H9 (cell line): Measurements from ENCODE around the gene C1QB. TPM values are rescaled to one million over a fixed set of nuclear protein-coding genes. Genes with fewer than 3 reads are reported as not detected.
A peak's percentile ranks its signal among the peaks of the same experiment; 100 is the strongest.

Source experiments
- DNase-seq: peaks from one replicate; pipeline ENCODE4 v3.0.0-alpha.2; 2017
- H2AFZ ChIP-seq: one replicate; pipeline ENCODE4 v1.6.1; 2013; ENCODE audit warnings: mild to moderate bottlenecking, low read length, control low read depth, moderate library complexity
- H2AK5ac ChIP-seq: 2 replicates; pipeline ENCODE4 v1.6.1; 2013; ENCODE audit warnings: low read length, control low read depth, mixed read lengths; ENCODE audit not compliant: insufficient read length
- H2BK120ac ChIP-seq: one replicate; pipeline ENCODE4 v1.6.1; 2013; ENCODE audit warnings: low read depth, mild to moderate bottlenecking, low read length, control low read depth, inconsistent platforms; ENCODE audit not compliant: poor library complexity, severe bottlenecking
- H2BK12ac ChIP-seq: 2 replicates; pipeline ENCODE4 v1.6.1; 2013; ENCODE audit warnings: low read length, control low read depth, mixed read lengths, low read depth; ENCODE audit not compliant: insufficient read length
- H2BK15ac ChIP-seq: 2 replicates; pipeline ENCODE4 v1.6.1; 2013; ENCODE audit warnings: low read depth, low read length, control low read depth
- H2BK20ac ChIP-seq: one replicate; pipeline ENCODE4 v1.6.1; 2013; ENCODE audit warnings: low read depth, mild to moderate bottlenecking, low read length, control low read depth, inconsistent platforms; ENCODE audit not compliant: poor library complexity, severe bottlenecking
- H2BK5ac ChIP-seq: 2 replicates; pipeline ENCODE4 v1.6.1; 2013; ENCODE audit warnings: low read length, control low read depth, mixed read lengths; ENCODE audit not compliant: insufficient read length
- H3K14ac ChIP-seq: 2 replicates; pipeline ENCODE4 v1.6.1; 2013; ENCODE audit warnings: low read length, control low read depth; ENCODE audit not compliant: insufficient read depth
- H3K18ac ChIP-seq: 2 replicates; pipeline ENCODE4 v1.6.1; 2013; ENCODE audit warnings: low read depth, mild to moderate bottlenecking, mixed read lengths, low read length, control low read depth; ENCODE audit not compliant: insufficient read length
- H3K23ac ChIP-seq: 2 replicates; pipeline ENCODE4 v1.6.1; 2013; ENCODE audit warnings: low read length, control low read depth, mixed read lengths, low read depth; ENCODE audit not compliant: insufficient read length
- H3K23me2 ChIP-seq: 2 replicates; pipeline ENCODE4 v1.6.1; 2013; ENCODE audit warnings: low read depth, mild to moderate bottlenecking, mixed read lengths, low read length, control low read depth; ENCODE audit not compliant: insufficient read length, poor library complexity, severe bottlenecking
- H3K27ac ChIP-seq: 2 replicates; pipeline ENCODE4 v1.5.1; 2013; ENCODE audit warnings: low read length, control low read depth, mixed read lengths, low read depth; ENCODE audit not compliant: insufficient read length
- H3K27me3 ChIP-seq: 2 replicates; pipeline ENCODE4 v1.6.1; 2013; ENCODE audit warnings: low read length, control low read depth, inconsistent platforms; ENCODE audit not compliant: insufficient read depth
- H3K4ac ChIP-seq: 2 replicates; pipeline ENCODE4 v1.6.1; 2013; ENCODE audit warnings: low read depth, mild to moderate bottlenecking, control low read depth, inconsistent platforms, low read length, moderate library complexity
- H3K4me1 ChIP-seq: 2 replicates; pipeline ENCODE4 v1.6.1; 2013; ENCODE audit warnings: low read length, control low read depth, inconsistent platforms; ENCODE audit not compliant: insufficient read depth
- H3K4me2 ChIP-seq: 2 replicates; pipeline ENCODE4 v1.6.1; 2013; ENCODE audit warnings: low read length, control low read depth, mixed read lengths; ENCODE audit not compliant: insufficient read length, insufficient read depth
- H3K56ac ChIP-seq: 2 replicates; pipeline ENCODE4 v1.6.1; 2013; ENCODE audit warnings: low read depth, mild to moderate bottlenecking, mixed read lengths, low read length, control low read depth; ENCODE audit not compliant: insufficient read length
- H3K79me1 ChIP-seq: 2 replicates; pipeline ENCODE4 v1.6.1; 2013; ENCODE audit warnings: low read depth, mild to moderate bottlenecking, moderate library complexity, low read length, control low read depth, inconsistent platforms; ENCODE audit not compliant: insufficient read depth, poor library complexity, severe bottlenecking
- H3K79me2 ChIP-seq: 2 replicates; pipeline ENCODE4 v1.6.1; 2013; ENCODE audit warnings: low read length, control low read depth, inconsistent platforms; ENCODE audit not compliant: insufficient read depth
- H3K9ac ChIP-seq: 2 replicates; pipeline ENCODE4 v1.6.1; 2013; ENCODE audit warnings: low read length, control low read depth, mixed read lengths; ENCODE audit not compliant: insufficient read length; ENCODE audit errors: extremely low read depth
- H3K9me3 ChIP-seq: one replicate; pipeline ENCODE4 v1.6.1; 2013; ENCODE audit warnings: low read depth, low read length, inconsistent platforms; ENCODE audit not compliant: control insufficient read depth
- H3T11ph ChIP-seq: one replicate; pipeline ENCODE4 v1.6.1; 2013; ENCODE audit warnings: mild to moderate bottlenecking, low read length, control low read depth, inconsistent platforms
- H4K20me1 ChIP-seq: one replicate; pipeline ENCODE4 v1.6.1; 2013; ENCODE audit not compliant: control insufficient read depth, insufficient read length, insufficient read depth
- H4K5ac ChIP-seq: 2 replicates; pipeline ENCODE4 v1.6.1; 2013; ENCODE audit warnings: low read depth, mild to moderate bottlenecking, mixed read lengths, low read length, control low read depth; ENCODE audit not compliant: insufficient read length
- H4K8ac ChIP-seq: replicated peaks from 2 replicates; pipeline ENCODE4 v1.6.1; 2013; ENCODE audit warnings: low read length, control low read depth, mixed read lengths, low read depth; ENCODE audit not compliant: insufficient read length
- H4K91ac ChIP-seq: 2 replicates; pipeline ENCODE4 v1.6.1; 2013; ENCODE audit warnings: low read depth, mild to moderate bottlenecking, moderate library complexity, mixed read lengths, low read length, control low read depth; ENCODE audit not compliant: insufficient read length
- H3K27ac Mint-ChIP-seq, 3 experiments: 2 replicates in 2 of 3; 3 replicates in 1 of 3; pipeline ENCODE4 v1.8.0; 2020 to 2021; ENCODE audit warnings: mixed read lengths in 3 of 3, mild to moderate bottlenecking in 1 of 3, moderate library complexity in 1 of 3
- H3K27me3 Mint-ChIP-seq: 2 replicates; pipeline ENCODE4 v1.8.0; 2021; ENCODE audit warnings: low read depth, mild to moderate bottlenecking, moderate library complexity, mixed read lengths
- H3K36me3 Mint-ChIP-seq, 3 experiments: 2 replicates in 2 of 3; 3 replicates in 1 of 3; pipeline ENCODE4 v1.8.0; 2020 to 2021; ENCODE audit warnings: low read depth in 3 of 3, mixed read lengths in 3 of 3; ENCODE audit not compliant: insufficient read depth in 1 of 3
- H3K4me1 Mint-ChIP-seq, 2 experiments: 2 replicates each; pipeline ENCODE4 v1.8.0; 2020; ENCODE audit warnings: mixed read lengths in 2 of 2
- H3K4me3 Mint-ChIP-seq, 2 experiments: 2 replicates in 1 of 2; 3 replicates in 1 of 2; pipeline ENCODE4 v1.8.0; 2020 to 2021; ENCODE audit warnings: mild to moderate bottlenecking in 2 of 2, mixed read lengths in 2 of 2, moderate library complexity in 1 of 2
- H3K9me3 Mint-ChIP-seq, 2 experiments: 2 replicates in 1 of 2; 3 replicates in 1 of 2; pipeline ENCODE4 v1.8.0; 2020; ENCODE audit warnings: mild to moderate bottlenecking in 2 of 2, mixed read lengths in 2 of 2, moderate library complexity in 1 of 2
- CTCF ChIP-seq: fragments of 200-600 bp; sonication (generic); conservative IDR thresholded peaks from 3 replicates; pipeline ENCODE4 v1.8.0; 2021; ENCODE audit warnings: antibody characterized with exemption, mild to moderate bottlenecking
- WGBS: extraction: QIAGEN DNeasy Blood & Tissue Kit; methylation state at CpG from one replicate; pipeline ENCODE4 v1.1.7; 2013; ENCODE audit warnings: missing lambda C conversion rate, low lambda C conversion rate, mixed read lengths; ENCODE audit not compliant: insufficient read length; ENCODE audit errors: extremely low coverage; 5-methylcytosine and 5-hydroxymethylcytosine counted together
- total RNA-seq: library from RNA; stranded (reverse); gene quantifications from 2 replicates; pipeline ENCODE4 v1.2.1, GENCODE V29; 2021

Gene C1QB
- total RNA-seq, 1 experiment from 2014 or later, result not detected

- DNase-seq, result no peak
Measured at GRCh38 chr1:22710701-22711049, 57.6 kb downstream of the C1QB start, which contains the start of gene EPHB2. TSS of gene EPHB2 (plus strand) at chr1:22710839. CDS start at chr1:22710983, 144 bp downstream.

More at GRCh38 chr1:22710701-22711049, 57.6 kb downstream of the C1QB start, which contains the start of gene EPHB2:
- Mint-ChIP-seq H3K4me3 (peak within 1 kb of the TSS; percentile 64 to 82), H3K36me3 (no peaks in the 10 kb centered on the region; a peak in 1 of 7 replicates), H3K27ac (no peak within 1 kb of the TSS; a peak in 1 of 7 replicates), H3K9me3 (no peaks in the 10 kb centered on the region; a peak in 1 of 5 replicates), H3K4me1 (peaks cover 11 to 35% of the 10 kb centered on the region in 2 experiments), H3K27me3 (peaks cover 65% of the 10 kb centered on the region)
- H4K20me1 ChIP-seq, result no peaks in the 10 kb centered on the region
- H3K27ac ChIP-seq, result no peak within 1 kb of the TSS
- H4K91ac ChIP-seq, result no peak within 1 kb of the TSS
- no peak within 1 kb of the TSS for H2AFZ ChIP-seq
- no peak within 1 kb of the TSS for H2BK120ac ChIP-seq
- no peak within 1 kb of the TSS for H2AK5ac ChIP-seq
- H3K4ac ChIP-seq, result no peak within 1 kb of the TSS
- H3K14ac ChIP-seq, result no peak within 1 kb of the TSS
- peak within 1 kb of the TSS; percentile 25 for H3K4me2 ChIP-seq
- H4K5ac ChIP-seq, result no peak within 1 kb of the TSS
- H2BK5ac ChIP-seq, result no peak within 1 kb of the TSS
- no peak within 1 kb of the TSS for H3K56ac ChIP-seq
- TF ChIP-seq CTCF, result no peak
- no peaks in the 10 kb centered on the region for H3K79me2 ChIP-seq
- WGBS, result no CpG with 5 or more reads among the region's 55 CpGs
- no peak within 1 kb of the TSS for H3K23ac ChIP-seq
- H3K79me1 ChIP-seq, result no peaks in the 10 kb centered on the region
- H3K9ac ChIP-seq, result no peak within 1 kb of the TSS
- H4K8ac ChIP-seq, result no peak within 1 kb of the TSS
- peaks cover 5% of the 10 kb centered on the region; the same call in 1 of the 2 replicates for H3K27me3 ChIP-seq
- H3K18ac ChIP-seq, result no peak within 1 kb of the TSS
- H3K4me1 ChIP-seq, result no peaks in the 10 kb centered on the region
- no peak within 1 kb of the TSS for H2BK20ac ChIP-seq
- no peak within 1 kb of the TSS for H2BK15ac ChIP-seq
- peaks cover 4% of the 10 kb centered on the region for H3K23me2 ChIP-seq
- no peak within 1 kb of the TSS for H2BK12ac ChIP-seq
- H3K9me3 ChIP-seq, result no peaks in the 10 kb centered on the region
- H3T11ph ChIP-seq, result no peak within 1 kb of the TSS
